OCI-LY1 (cell line): ENCODE results near the gene LGALS3.

ENCODE experiments used
- H2AFZ ChIP-seq: fragments of 200-600 bp; sonication (generic), shearing (Covaris generic); 2 replicates; pipeline ENCODE4 v1.6.0; 2014; ENCODE audit warnings: antibody characterized with exemption, mild to moderate bottlenecking, low read length
- H3F3A ChIP-seq: fragments of 200-600 bp; sonication (generic), shearing (Covaris generic); 2 replicates; pipeline ENCODE4 v1.6.0; 2014; ENCODE audit warnings: mild to moderate bottlenecking, antibody characterized with exemption, low read length, moderate library complexity; ENCODE audit not compliant: insufficient read depth
- H3K27ac ChIP-seq: fragments of 200-600 bp; sonication (generic); 2 replicates; pipeline ENCODE4 v1.5.1; 2014; ENCODE audit warnings: low read length, mixed run types, mild to moderate bottlenecking, low read depth; ENCODE audit not compliant: poor library complexity, severe bottlenecking
- H3K27me3 ChIP-seq: fragments of 200-600 bp; sonication (generic); 2 replicates; pipeline ENCODE4 v1.6.0; 2014; ENCODE audit warnings: antibody characterized with exemption, mild to moderate bottlenecking, low read length, moderate library complexity; ENCODE audit not compliant: insufficient read depth
- H3K36me3 ChIP-seq: fragments of 200-600 bp; sonication (generic); 2 replicates; pipeline ENCODE4 v1.6.1; 2014; ENCODE audit warnings: mild to moderate bottlenecking, antibody characterized with exemption, low read length, moderate library complexity, mixed read lengths; ENCODE audit not compliant: insufficient read depth
- H3K4me1 ChIP-seq: fragments of 200-600 bp; sonication (generic); 2 replicates; pipeline ENCODE4 v1.5.1; 2014; ENCODE audit warnings: mild to moderate bottlenecking, low read length, moderate library complexity; ENCODE audit not compliant: insufficient read depth, severe bottlenecking
- H3K4me2 ChIP-seq: fragments of 200-600 bp; sonication (generic), shearing (Covaris generic); 2 replicates; pipeline ENCODE4 v1.6.1; 2014; ENCODE audit warnings: low read length
- H3K4me3 ChIP-seq: fragments of 200-600 bp; sonication (generic); 2 replicates; pipeline ENCODE4 v1.5.1; 2014; ENCODE audit warnings: low read length, low read depth, mild to moderate bottlenecking, mixed read lengths; ENCODE audit not compliant: poor library complexity, severe bottlenecking
- H3K79me2 ChIP-seq: fragments of 200-600 bp; shearing (Covaris generic); 2 replicates; pipeline ENCODE4 v1.6.1; 2016; ENCODE audit warnings: mixed run types, low read length, mixed read lengths; ENCODE audit not compliant: insufficient read depth
- H3K9ac ChIP-seq: fragments of 200-600 bp; sonication (generic), shearing (Covaris generic); 2 replicates; pipeline ENCODE4 v1.6.1; 2014; ENCODE audit warnings: mild to moderate bottlenecking, low read length, mixed read lengths
- H3K9me2 ChIP-seq: fragments of 200-600 bp; sonication (generic), shearing (Covaris generic); 2 replicates; pipeline ENCODE4 v1.6.1; 2014; ENCODE audit warnings: low read depth, mild to moderate bottlenecking, low read length, mixed read lengths
- H3K9me3 ChIP-seq: fragments of 200-600 bp; shearing (Covaris generic); 2 replicates; pipeline ENCODE4 v1.6.1; 2014; ENCODE audit warnings: low read length, mixed read lengths
- H4K20me1 ChIP-seq: fragments of 200-600 bp; sonication (generic), shearing (Covaris generic); 2 replicates; pipeline ENCODE4 v1.6.0; 2016; ENCODE audit warnings: mild to moderate bottlenecking, low read length; ENCODE audit not compliant: insufficient read depth
- EZH2 ChIP-seq: fragments of 200-600 bp; sonication (generic), shearing (Covaris generic); IDR thresholded peaks from 2 replicates; pipeline ENCODE4 v1.8.0; 2017; ENCODE audit warnings: borderline replicate concordance, mixed run types, mild to moderate bottlenecking, antibody characterized with exemption, low read length, moderate library complexity, mixed read lengths
- TF ChIP-seq, protein P1 (sequence below): fragments of 200-600 bp; sonication (generic), shearing (Covaris generic); IDR thresholded peaks from 2 replicates; pipeline ENCODE4 v1.5.1; 2017; ENCODE audit warnings: mild to moderate bottlenecking, antibody characterized with exemption, low read length, moderate library complexity, mixed read lengths

The LGALS3 gene

GRCh38 chr14:55123101-55123500 lies 6.0 kb upstream of the LGALS3 start:
- no peak overlapping the region for H2AFZ ChIP-seq
- no peaks in the 10 kb centered on the region for H3K9me2 ChIP-seq
- H3K79me2 ChIP-seq, result no peaks in the 10 kb centered on the region
- H3K4me1 ChIP-seq, result no peaks in the 10 kb centered on the region
- no peaks in the 10 kb centered on the region for H3K9me3 ChIP-seq
- H3F3A ChIP-seq, result no peaks in the 10 kb centered on the region
- no peaks in the 10 kb centered on the region for H4K20me1 ChIP-seq
- no peak overlapping the region for H3K27ac ChIP-seq
- no peaks in the 10 kb centered on the region for H3K36me3 ChIP-seq
- H3K27me3 ChIP-seq, result 0 out of 2 replicates have a peak, but pooled peaks cover 7% of the 10 kb centered on the region
- H3K4me3 ChIP-seq, result no peak overlapping the region
- no peak for TF ChIP-seq EZH2
- TF ChIP-seq, protein P1, sequence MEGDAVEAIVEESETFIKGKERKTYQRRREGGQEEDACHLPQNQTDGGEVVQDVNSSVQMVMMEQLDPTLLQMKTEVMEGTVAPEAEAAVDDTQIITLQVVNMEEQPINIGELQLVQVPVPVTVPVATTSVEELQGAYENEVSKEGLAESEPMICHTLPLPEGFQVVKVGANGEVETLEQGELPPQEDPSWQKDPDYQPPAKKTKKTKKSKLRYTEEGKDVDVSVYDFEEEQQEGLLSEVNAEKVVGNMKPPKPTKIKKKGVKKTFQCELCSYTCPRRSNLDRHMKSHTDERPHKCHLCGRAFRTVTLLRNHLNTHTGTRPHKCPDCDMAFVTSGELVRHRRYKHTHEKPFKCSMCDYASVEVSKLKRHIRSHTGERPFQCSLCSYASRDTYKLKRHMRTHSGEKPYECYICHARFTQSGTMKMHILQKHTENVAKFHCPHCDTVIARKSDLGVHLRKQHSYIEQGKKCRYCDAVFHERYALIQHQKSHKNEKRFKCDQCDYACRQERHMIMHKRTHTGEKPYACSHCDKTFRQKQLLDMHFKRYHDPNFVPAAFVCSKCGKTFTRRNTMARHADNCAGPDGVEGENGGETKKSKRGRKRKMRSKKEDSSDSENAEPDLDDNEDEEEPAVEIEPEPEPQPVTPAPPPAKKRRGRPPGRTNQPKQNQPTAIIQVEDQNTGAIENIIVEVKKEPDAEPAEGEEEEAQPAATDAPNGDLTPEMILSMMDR, result no peak
- H3K4me2 ChIP-seq, result no peak overlapping the region
- H3K9ac ChIP-seq, result no peak overlapping the region

GRCh38 chr14:55123852-55124639 lies 5.0 kb upstream of the LGALS3 start:
- H3K4me2 ChIP-seq, result no peak overlapping the region
- H3F3A ChIP-seq, result no peaks in the 10 kb centered on the region
- TF ChIP-seq, protein P1, result no peak
- no peak for TF ChIP-seq EZH2

GRCh38 chr14:55124774-55125386 lies 4.2 kb upstream of the LGALS3 start:
- no peak for TF ChIP-seq EZH2
- TF ChIP-seq, protein P1, result no peak
- Histone ChIP-seq H3K36me3 (no peaks in the 10 kb centered on the region), H3K79me2 (no peaks in the 10 kb centered on the region), H3K9me2 (no peaks in the 10 kb centered on the region), H3F3A (no peaks in the 10 kb centered on the region), H2AFZ (no peak overlapping the region), H4K20me1 (no peaks in the 10 kb centered on the region), H3K4me2 (no peak overlapping the region), H3K27me3 (0 out of 2 replicates have a peak, but pooled peaks cover 7% of the 10 kb centered on the region), H3K9ac (no peak overlapping the region), H3K27ac (no peak overlapping the region), H3K4me1 (peaks cover 11% of the 10 kb centered on the region), H3K9me3 (no peaks in the 10 kb centered on the region), H3K4me3 (no peak overlapping the region)

More at GRCh38 chr14:55123852-55124639, 5.0 kb upstream of the LGALS3 start:
- no peaks in the 10 kb centered on the region for H3K79me2 ChIP-seq
- no peaks in the 10 kb centered on the region for H3K9me2 ChIP-seq
- H3K9ac ChIP-seq, result no peak overlapping the region
- H3K4me3 ChIP-seq, result no peak overlapping the region
- peaks cover 3% of the 10 kb centered on the region for H3K4me1 ChIP-seq
- H3K27ac ChIP-seq, result no peak overlapping the region
- H3K27me3 ChIP-seq, result 0 out of 2 replicates have a peak, but pooled peaks cover 7% of the 10 kb centered on the region
- no peaks in the 10 kb centered on the region for H4K20me1 ChIP-seq
- H2AFZ ChIP-seq, result no peak overlapping the region
- H3K36me3 ChIP-seq, result no peaks in the 10 kb centered on the region
- no peaks in the 10 kb centered on the region for H3K9me3 ChIP-seq
